Pons (tissue), 1 donor: Measurements from ENCODE around the gene ENPP6.
"Not testable (repeated sequence)": the region's sequence is repeated elsewhere in the genome, so short reads cannot be mapped to it uniquely, and the experiment has no call there.

Source experiments
- DNase-seq: peaks from one replicate; pipeline ENCODE4 v3.0.0-alpha.2; 2016; ENCODE audit warnings: low spot score

ENPP6 gene

DNA sequence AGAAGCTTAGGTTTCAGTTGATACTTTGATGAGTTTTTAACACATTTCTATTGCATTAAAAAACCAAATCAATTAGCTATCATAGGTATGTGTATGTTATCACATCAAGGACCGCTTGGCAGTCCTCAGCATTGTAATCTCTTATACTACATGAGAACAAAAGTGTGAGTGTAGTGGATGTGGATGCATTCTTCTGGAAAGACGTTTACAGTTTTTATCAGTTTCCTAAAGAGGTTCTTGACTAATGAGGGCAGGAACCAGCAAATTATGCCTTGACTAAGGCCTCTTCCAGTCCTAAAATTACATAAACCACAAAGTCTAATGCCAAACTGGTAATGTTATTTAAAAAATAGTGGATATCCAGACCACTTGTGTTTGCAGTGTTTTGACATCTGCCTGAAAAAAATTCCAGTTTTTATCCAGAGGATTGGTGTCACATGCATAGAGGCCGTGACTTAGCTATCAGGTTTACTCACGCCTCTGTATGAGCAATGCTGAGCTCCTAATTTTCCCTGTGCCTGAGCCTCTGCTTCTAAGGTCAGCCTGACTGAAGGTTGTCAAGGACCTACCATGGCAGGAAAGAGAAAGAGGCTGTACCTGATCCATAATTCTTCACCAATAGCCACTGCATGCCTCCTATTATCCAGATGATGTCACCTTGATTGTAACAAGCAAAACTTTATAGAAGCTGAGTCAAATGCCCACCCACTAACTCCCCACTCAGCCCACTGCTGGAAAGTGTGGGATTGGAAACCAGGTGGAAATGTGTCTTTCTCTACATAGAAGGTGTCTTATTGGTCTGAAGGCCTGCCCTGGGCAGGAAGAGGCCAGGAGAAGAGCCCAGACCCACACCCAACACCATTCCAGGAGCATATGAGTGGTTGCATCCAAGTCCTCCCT is 68.7 kb downstream of the ENPP6 start:
- no peak for DNase-seq

DNA sequence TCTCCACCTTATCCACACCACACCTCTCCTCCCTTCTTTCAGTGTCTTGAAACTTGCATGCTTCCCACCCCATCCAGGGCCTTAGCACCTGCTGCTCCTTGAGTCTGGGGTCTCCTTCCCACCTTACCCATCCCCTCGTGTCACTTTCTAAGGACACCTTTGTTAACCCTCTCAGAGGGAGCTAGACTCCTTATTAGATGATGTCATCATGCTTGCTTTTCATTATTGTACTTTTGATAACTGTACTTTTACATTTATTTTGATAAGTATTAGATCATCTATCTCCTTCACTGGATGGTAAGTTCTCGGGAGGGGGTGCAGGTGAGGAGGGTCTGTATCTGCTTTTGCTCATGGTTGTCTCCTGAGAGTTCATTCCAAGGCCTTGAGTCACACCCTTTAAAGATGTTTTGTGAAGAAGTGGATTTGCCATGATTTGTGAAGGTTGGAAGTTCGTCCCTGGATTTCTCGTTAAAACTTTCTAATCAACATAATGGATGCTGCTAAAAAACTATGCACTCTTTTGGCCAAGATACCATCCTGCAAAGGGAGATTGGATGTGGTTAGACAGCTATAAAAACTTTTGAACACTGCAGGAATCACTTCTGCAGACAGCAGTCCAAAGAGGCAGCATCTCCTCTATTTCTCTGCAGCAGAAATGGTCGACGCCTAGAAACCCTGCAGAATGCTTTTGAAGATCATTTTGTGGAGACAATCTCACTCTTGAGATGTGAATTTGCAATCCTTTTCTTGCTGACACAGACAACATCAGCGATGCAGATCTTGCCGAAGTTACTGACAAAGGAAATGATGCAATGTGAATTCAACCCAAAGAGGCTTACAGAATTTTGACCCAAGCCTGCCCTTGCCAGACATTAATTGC is 69.6 kb downstream of the ENPP6 start:
- DNase-seq: no peak

DNA sequence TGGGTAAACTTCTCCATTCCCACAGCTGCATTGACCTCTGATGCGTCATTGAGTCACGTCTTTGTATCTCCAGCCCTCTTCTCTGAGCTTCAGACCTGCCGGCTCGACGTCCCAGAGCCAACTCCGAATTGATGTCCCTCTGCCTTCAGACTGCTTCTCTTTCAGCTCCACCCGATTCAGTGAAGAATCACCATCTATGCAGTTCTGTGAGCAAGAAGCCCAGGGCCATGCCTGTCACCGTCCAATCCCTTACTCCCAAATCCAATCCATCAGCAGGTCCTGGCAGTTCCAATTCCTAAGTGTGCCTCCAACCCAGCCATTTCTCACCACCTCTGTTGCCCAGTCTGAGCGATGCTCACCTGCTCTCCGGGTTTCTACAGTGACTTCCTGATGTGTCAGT is 70.7 kb downstream of the ENPP6 start:
- DNase-seq: no peak

DNA sequence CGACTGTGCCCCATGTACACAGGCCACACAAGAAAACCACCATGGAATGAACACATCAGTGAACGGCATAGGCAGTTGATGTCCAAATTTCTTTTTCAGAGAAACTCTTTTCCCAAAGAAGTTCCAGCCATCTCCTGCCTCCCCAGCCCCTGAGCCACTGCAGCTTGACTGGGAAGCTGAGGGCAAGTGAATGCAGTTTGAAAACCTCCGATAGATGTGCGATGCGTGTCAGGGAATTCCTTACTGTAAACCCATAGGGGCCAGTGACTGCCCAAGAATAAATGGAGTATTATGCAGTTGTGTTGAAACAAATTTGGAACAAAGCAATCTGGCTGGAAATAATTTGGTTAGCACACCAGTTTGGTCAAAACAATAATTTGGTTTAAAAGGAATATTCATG is 72.1 kb downstream of the ENPP6 start:
- no peak for DNase-seq

DNA sequence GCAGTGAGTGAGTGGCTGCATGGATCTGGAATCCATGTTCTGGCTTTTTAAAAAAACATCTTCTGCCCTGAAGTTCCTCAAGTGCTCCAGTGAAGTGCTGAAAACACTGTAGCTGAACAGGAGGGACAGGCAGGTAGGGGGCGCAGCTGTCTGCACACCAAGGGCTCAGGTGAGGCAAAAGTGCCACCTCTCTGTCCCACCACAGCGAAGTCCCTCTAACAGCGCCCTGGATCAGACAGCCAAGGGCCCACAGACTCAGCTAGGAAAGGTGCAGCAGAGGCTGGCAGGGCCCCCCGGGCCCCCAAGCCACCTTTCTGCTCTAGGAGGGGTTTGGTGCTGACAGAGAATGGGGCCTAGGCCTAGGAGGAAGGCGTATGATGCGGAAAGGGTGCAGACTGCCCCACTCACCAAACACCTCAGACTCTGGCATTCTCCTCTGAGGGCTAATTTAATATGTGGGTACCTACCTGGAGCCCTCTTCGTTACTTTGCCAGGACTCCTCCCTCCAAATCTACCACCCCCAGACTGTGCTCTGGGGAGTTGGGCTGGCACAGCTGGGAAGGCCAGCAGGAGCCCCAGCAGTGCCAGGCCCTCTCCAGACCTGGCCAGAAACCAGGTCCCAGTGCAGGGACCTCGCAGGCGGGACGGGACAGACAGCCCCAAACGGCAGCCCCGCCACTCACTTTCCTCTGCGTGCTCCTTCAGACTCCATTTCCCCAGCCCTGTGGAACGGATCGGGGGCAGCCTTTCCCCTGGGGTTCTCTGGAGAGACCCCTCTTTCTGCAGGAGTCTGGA is 73.7 kb downstream of the ENPP6 start:
- no peak for DNase-seq

DNA sequence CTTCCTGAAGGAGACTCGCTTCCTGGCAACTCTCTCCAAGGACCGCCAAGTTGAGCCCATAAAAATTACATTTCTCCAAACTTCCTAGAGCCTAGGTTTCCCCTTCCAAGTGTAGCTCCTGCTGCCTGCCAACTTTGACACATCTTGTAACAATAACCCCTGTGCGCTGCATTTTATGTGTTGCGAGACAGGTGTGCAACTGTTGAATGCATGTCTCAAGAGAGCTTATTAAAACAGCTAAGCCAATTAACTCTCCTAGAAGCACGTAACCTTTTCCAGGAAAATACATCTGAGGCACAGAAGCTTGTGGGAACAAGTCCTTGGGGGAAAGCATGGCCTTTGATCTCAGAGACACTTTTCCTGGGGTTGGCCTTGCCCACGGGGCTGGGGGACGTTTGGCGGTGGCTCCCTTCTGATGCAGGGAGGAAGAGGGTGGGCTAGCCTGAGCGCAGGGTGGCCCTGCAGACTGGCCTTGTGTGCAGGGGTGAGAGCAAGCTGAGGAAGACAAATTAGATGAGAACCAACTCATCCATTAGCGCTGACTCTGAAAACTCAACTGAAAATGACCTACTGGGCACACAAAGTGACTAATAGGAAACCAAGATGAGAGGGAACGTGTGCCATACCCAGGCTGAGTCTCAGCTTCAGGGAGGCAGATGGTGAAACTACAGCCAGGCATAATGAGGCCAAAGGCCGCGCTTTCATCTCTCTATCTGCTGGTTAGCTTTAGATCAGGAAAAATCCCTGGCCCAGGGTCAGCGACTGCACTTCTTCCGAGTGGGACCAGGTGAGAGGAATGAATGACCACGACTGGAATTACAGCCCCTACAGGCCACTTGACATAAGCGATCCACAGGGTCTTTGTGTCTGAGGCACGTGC is 75.3 kb downstream of the ENPP6 start:
- no peak for DNase-seq

DNA sequence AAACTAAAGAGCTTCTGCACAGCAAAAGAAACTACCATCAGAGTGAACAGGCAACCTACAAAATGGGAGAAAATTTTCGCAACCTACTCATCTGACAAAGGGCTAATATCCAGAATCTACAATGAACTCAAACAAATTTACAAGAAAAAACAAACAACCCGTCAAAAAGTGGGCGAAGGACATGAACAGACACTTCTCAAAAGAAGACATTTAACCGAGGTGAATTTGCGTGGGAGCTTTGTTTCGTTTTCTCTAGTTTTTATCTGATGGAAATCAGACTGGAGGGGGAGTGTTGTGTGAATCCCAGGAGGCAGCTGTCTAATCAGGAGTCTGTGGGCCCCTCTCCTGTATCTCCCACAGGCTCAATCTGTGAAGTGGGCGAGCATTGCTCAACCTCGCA is 76.8 kb downstream of the ENPP6 start:
- not testable (repeated sequence) for DNase-seq

GRCh38 chr4:184136525-184136924 is 81.1 kb downstream of the ENPP6 start:
- DNase-seq: no peak

GRCh38 chr4:184126800-184127199 is 90.9 kb downstream of the ENPP6 start:
- DNase-seq: no peak

DNA sequence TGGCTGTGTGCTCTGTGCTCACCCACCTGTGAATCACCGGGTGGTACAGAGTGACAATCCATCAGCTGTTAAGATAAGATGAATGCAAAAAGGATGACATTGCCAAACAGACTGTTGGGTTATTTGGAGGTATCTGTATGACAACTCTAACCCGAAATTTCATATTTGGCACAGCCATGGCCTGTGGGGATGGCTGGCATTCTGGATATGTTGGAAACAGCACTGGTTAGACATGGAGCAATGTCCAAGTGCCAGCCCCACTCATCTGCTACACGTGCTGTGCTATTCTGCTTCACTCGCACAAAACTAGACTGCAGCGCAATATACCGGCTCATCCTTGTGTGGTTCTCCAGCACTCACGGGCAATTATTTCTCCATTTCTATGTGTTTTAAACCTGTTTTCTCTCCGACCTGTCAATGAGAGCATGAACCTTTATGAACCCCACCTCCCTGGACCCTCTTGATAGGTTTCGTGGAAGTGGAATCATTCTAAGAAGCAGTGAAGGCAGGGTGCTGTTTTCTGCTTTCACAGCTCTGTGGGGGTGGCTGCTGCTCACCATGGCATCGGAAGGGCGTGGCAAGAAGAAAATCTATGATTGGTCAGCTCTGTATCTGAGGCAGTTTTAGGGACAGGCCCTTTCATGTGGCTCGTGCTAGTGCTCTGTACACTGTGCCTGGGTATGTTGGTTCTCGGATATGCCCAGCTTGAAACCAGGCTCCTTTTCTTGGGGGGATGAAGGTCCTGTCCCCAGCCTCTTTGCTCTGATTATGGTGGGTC is 94.9 kb downstream of the ENPP6 start:
- DNase-seq: no peak

GRCh38 chr4:184120549-184121127 is 97.0 kb downstream of the ENPP6 start:
- no peak for DNase-seq

GRCh38 chr4:184117662-184118199 is 99.9 kb downstream of the ENPP6 start:
- no peak for DNase-seq

- no peak for DNase-seq
These were observed 102.3 kb downstream of the ENPP6 start for GRCh38 chr4:184115399-184115798.

DNA sequence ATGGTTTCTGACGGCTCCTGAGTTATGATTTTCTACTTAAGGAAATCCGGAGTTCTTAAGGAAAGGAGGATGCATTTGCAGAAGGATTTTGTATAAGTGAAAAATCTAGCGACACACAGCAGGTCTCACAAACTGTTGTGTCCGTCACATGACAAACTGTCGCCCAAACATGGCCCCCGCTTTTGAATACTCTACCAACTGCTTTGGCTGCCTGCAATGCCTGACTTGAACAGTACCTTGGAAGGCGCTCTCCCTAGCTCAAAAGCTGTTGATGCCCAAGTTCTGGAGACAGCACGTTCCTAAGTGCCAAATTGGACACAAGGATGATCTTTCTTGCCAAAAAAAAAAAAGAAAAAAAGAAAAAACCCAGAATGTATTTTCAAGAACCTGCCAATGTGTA is 103.2 kb downstream of the ENPP6 start:
- no peak for DNase-seq

DNA sequence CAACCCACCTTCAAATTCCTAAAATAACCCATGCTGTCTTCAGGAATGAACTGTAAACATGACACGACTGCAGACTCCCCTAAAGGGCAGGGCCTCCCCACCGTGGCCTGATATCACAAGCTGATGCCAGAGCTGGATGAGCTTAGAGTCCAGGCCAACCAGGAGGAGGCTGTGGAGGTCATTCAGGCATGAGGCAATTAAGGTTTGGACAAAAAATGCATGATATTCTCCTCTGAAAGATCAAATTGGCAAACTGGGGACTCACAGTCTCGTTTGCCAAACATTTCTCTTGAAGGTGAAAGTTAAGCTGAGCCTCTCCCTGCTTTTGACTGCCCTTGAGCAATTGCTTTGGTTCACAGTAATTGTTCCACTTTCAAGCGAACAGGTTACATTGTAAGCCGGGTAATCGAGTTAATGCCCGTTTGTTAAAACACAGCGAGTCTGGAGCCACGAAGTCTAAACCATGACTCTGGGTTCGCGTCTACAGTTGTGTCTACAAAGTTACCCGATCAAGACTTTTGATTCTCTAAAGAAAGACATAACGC is 105.6 kb downstream of the ENPP6 start:
- no peak for DNase-seq

- DNase-seq: no peak
These were observed 106.3 kb downstream of the ENPP6 start for GRCh38 chr4:184111233-184111832.

DNA sequence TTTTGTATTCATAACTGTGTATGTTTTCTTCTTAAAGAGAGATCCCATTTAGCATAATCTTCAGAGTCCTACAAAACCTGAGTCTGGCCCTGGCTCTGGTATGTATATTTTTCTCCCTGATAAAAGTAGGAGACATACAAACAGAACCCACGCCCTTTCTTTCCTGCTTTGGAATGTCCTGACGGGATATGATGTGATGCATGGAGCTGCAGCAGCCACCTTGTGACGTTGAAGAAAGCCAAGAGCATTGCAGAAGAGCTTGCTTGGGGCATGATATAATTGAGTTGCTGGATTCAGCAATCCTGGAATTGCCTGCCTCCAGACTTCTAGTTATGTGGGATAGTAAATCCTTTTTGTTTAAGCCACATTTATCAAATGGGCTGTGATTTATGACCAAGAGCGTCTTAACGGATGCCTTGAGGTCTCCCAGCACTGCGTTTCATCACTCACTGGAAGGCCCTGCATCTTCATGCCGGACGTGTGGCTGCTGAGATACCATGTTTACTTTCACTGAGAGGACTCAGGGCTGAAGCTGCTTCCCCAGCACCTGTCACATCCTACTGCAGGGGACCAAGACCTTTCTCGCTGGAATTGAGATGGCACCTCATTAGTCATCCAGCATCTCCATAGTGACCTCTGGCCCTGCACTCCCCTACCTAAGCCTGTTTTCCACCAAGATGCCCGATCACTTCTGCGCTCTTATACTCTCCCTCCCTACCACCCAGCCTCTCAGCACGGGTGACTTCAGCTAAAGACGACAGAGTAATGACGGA is 107.0 kb downstream of the ENPP6 start:
- DNase-seq: no peak

DNA sequence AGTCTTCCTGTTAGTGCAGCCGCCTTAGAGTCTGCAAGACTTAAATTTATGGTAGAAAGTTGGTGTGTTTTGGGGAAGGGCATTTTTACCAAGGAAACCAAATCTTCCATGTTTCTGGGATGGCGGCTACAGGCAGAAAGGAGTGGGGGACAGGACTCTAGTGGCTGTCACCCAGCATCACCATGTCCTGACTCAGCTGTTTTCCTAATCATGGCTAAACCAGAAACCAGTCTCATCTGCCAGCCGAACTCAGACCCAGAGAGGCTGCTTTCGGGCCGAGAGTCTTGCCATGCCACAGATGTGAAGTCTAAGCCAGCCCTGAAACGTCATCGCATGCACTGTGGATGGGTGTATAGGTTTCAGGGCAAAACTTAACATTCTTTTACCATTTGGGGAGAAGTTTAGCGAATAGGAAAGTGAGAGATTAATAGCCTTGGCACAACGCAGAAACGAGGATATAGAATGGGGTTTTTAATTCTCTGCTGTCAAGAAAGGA is 109.6 kb downstream of the ENPP6 start:
- DNase-seq: no peak
